Measurements from ENCODE around the gene SCRT2.

SCRT2 gene

GRCh38 chr20:617934-618690, 57.5 kb downstream of the SCRT2 start:
- DNase-seq (ENCODE audit: low read depth): no peak
- H3K4me3 ChIP-seq (ENCODE audit: low read depth, low read length): no peak overlapping the region
- TF ChIP-seq CTCF (IDR thresholded peaks at IDR 0.05; ENCODE audit: control insufficient read depth, extremely low read depth, insufficient read depth): no peak

DNA sequence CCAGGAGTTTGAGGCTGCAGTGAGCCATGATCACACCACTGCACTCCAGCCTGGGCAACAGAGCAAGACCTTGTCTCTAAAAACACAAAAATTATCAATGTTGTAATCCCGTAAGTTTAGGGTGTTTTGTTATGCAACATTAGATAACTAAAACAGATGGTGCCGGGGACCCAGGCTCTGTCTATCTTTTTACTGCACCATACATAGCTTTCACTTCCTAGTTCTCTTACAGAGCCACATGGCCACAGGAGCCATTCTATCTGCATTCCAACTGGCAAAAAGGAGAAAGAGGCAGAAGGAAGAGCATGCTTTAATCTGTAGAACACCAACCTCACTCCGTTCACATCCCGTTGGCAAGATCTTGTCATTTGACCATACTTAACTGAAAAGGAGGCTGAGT, 60.1 kb downstream of the SCRT2 start:
- DNase-seq (ENCODE audit: low read depth): no peak
- no peak for TF ChIP-seq CTCF (IDR thresholded peaks at IDR 0.05; ENCODE audit: control insufficient read depth, extremely low read depth, insufficient read depth)
- H3K4me3 ChIP-seq (ENCODE audit: low read depth, low read length): no peak overlapping the region

DNA sequence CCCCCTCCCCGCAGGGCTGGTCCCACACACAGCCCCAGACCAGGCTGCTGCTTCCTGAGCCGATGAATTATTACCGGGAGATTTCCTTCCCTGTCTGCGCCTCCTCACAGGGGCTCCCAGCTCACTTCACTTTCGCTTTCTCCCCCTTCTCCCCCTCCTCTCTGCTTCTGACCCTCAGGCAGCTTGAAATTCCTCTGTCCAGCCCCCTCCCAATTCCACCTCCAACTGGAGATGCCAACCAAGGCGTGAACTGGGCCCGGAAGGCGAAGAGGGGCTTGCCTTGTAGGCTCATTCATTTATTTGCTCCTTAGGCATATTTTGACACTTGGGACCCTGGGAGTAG, 63.8 kb downstream of the SCRT2 start:
- no peak for DNase-seq (ENCODE audit: low read depth)
- H3K4me3 ChIP-seq (ENCODE audit: low read depth, low read length): no peak overlapping the region
- TF ChIP-seq CTCF (IDR thresholded peaks at IDR 0.05; ENCODE audit: control insufficient read depth, extremely low read depth, insufficient read depth): no peak

Data from LNCaP clone FGC (cell line).